Muscle of leg (tissue), 9 donors: ENCODE results near the gene C19orf81. TPM values are rescaled to one million over a fixed set of nuclear protein-coding genes. Genes with fewer than 3 reads are reported as not detected.

ENCODE experiments used
- polyA plus RNA-seq, 8 donors: library from polyadenylated mRNA; unstranded; fragments of 120-200 nt; gene quantifications; one replicate each; pipeline versions ENCODE4 v1.2.1 to v1.2.3, GENCODE V29; 2013; ENCODE audit warnings: inconsistent platforms in 1 of 8, low replicate concordance in 1 of 8; ENCODE audit not compliant: insufficient read length in 8 of 8, insufficient read depth in 1 of 8
- total RNA-seq: library from RNA; stranded (reverse); fragments of 120-200 nt; gene quantifications from one replicate; pipeline ENCODE4 v1.2.4, GENCODE V29; 2013

Gene C19orf81
- total and polyA plus RNA-seq, 9 donors = 0.70 to 4.2 (median 1.3) TPM

Other genes with a start within 250 kb of the C19orf81 start
- 0.04 TPM for gene SPIB, start 230.5 kb upstream of the C19orf81 start, total RNA-seq
- gene SPIB, start 230.5 kb upstream of the C19orf81 start, polyA plus RNA-seq = under 1 TPM; 0.11 to 0.96 (median 0.61) TPM
- gene MYBPC2, start 216.6 kb upstream of the C19orf81 start, total RNA-seq = 49.8 TPM
- gene MYBPC2, start 216.6 kb upstream of the C19orf81 start, polyA plus RNA-seq = 10 to 100 TPM; 15.6 to 93.4 (median 65.5) TPM
- gene EMC10, start 172.9 kb upstream of the C19orf81 start, total RNA-seq = 84.2 TPM
- 100 to 1,000 TPM in 3 of 8 donors, 10 to 100 TPM in 5; 85.2 to 122 (median 93.8) TPM for gene EMC10, start 172.9 kb upstream of the C19orf81 start, polyA plus RNA-seq
- 3.5 TPM for gene GARIN5A, start 172.6 kb upstream of the C19orf81 start, total RNA-seq
- 1 to 10 TPM; 3.3 to 6.2 (median 4.5) TPM for gene GARIN5A, start 172.6 kb upstream of the C19orf81 start, polyA plus RNA-seq
- gene JOSD2, start 138.3 kb upstream of the C19orf81 start, total RNA-seq = 16.2 TPM
- 10 to 100 TPM; 21.6 to 31.6 (median 26.5) TPM for gene JOSD2, start 138.3 kb upstream of the C19orf81 start, polyA plus RNA-seq
- not detected for gene ASPDH, start 135.5 kb upstream of the C19orf81 start, total RNA-seq
- 1 to 10 TPM in 1 of 8 donors, under 1 TPM in 7; 0.27 to 1.2 (median 0.64) TPM for gene ASPDH, start 135.5 kb upstream of the C19orf81 start, polyA plus RNA-seq
- 5.7 TPM for gene LRRC4B, start 81.0 kb upstream of the C19orf81 start, total RNA-seq
- 10 to 100 TPM in 6 of 8 donors, 1 to 10 TPM in 2; 7.3 to 16.1 (median 12.8) TPM for gene LRRC4B, start 81.0 kb upstream of the C19orf81 start, polyA plus RNA-seq
- gene SYT3, start 9.6 kb upstream of the C19orf81 start, total RNA-seq = 0.09 TPM
- gene SYT3, start 9.6 kb upstream of the C19orf81 start, polyA plus RNA-seq = under 1 TPM in 2 of 8 donors, not detected in 6; 0.12 to 0.14 TPM
- 12.1 TPM for gene SHANK1, start 70.4 kb downstream of the C19orf81 start, total RNA-seq
- 10 to 100 TPM; 14.4 to 37.4 (median 23.3) TPM for gene SHANK1, start 70.4 kb downstream of the C19orf81 start, polyA plus RNA-seq
- 35.2 TPM for gene CLEC11A, start 73.9 kb downstream of the C19orf81 start, total RNA-seq
- 10 to 100 TPM; 18.8 to 40.3 (median 36.6) TPM for gene CLEC11A, start 73.9 kb downstream of the C19orf81 start, polyA plus RNA-seq
- not detected for gene GPR32, start 121.0 kb downstream of the C19orf81 start, total RNA-seq
- not detected for gene GPR32, start 121.0 kb downstream of the C19orf81 start, polyA plus RNA-seq
- not detected for gene ACP4, start 141.0 kb downstream of the C19orf81 start, total RNA-seq
- gene ACP4, start 141.0 kb downstream of the C19orf81 start, polyA plus RNA-seq = under 1 TPM in 3 of 8 donors, not detected in 5; 0.15 to 0.16 (median 0.15) TPM
- gene KLK1, start 174.3 kb downstream of the C19orf81 start, total RNA-seq = not detected
- under 1 TPM; 0.15 to 0.54 (median 0.28) TPM for gene KLK1, start 174.3 kb downstream of the C19orf81 start, polyA plus RNA-seq
- not detected for gene KLK15, start 184.1 kb downstream of the C19orf81 start, total RNA-seq
- gene KLK15, start 184.1 kb downstream of the C19orf81 start, polyA plus RNA-seq = under 1 TPM in 1 of 8 donors, not detected in 7; 0.17 TPM
- gene KLK3, start 205.5 kb downstream of the C19orf81 start, total RNA-seq = not detected
- not detected for gene KLK3, start 205.5 kb downstream of the C19orf81 start, polyA plus RNA-seq
- gene KLK2, start 224.0 kb downstream of the C19orf81 start, total RNA-seq = not detected
- under 1 TPM in 1 of 8 donors, not detected in 7; 0.30 TPM for gene KLK2, start 224.0 kb downstream of the C19orf81 start, polyA plus RNA-seq